HepG2 (cell line): ENCODE results near the gene GSTP1. TPM values are rescaled to one million over a fixed set of nuclear protein-coding genes. Genes with fewer than 3 reads are reported as not detected.

ENCODE experiments used
- ADNP ChIP-seq: sonication (generic); formaldehyde crosslinking; IDR thresholded peaks from 2 replicates; pipeline ENCODE4 v1.4.0; 2020; ENCODE audit warnings: missing genetic modification reagents
- BHLHE40 ChIP-seq: IDR thresholded peaks from 2 replicates; pipeline ENCODE4 v1.6.1; 2011; ENCODE audit warnings: low read length, improper control_type of control experiment
- FOXA3 ChIP-seq: IDR thresholded peaks from 2 replicates; pipeline ENCODE4 v1.6.1; 2016; ENCODE audit warnings: missing genetic modification reagents, missing compliant biosample characterization
- HMG20A ChIP-seq: IDR thresholded peaks from 2 replicates; pipeline ENCODE4 v1.6.1; 2016; ENCODE audit warnings: borderline replicate concordance
- HMGA1 ChIP-seq: sonication (generic); formaldehyde crosslinking; conservative IDR thresholded peaks from 2 replicates; pipeline ENCODE4 v1.4.0; 2020; ENCODE audit warnings: missing genetic modification reagents
- KAT8 ChIP-seq: IDR thresholded peaks from 2 replicates; pipeline ENCODE4 v1.6.1; 2016; ENCODE audit warnings: missing genetic modification reagents, missing compliant biosample characterization
- MIXL1 ChIP-seq: IDR thresholded peaks from 2 replicates; pipeline ENCODE4 v1.6.1; 2016
- PHF8 ChIP-seq: sonication (generic); formaldehyde crosslinking; IDR thresholded peaks from 2 replicates; pipeline ENCODE4 v1.5.0; 2020; ENCODE audit warnings: missing genetic modification reagents
- RARG ChIP-seq: sonication (generic); formaldehyde crosslinking; IDR thresholded peaks from 2 replicates; pipeline ENCODE4 v1.4.0; 2020; ENCODE audit warnings: low read depth, mild to moderate bottlenecking, missing genetic modification reagents
- RORA ChIP-seq: sonication (generic); formaldehyde crosslinking; IDR thresholded peaks from 2 replicates; pipeline ENCODE4 v1.5.0; 2020; ENCODE audit warnings: mild to moderate bottlenecking, missing genetic modification reagents, moderate library complexity
- SATB2 ChIP-seq: sonication (generic); formaldehyde crosslinking; IDR thresholded peaks from 2 replicates; pipeline ENCODE4 v1.5.0; 2020; ENCODE audit warnings: missing genetic modification reagents
- SKI ChIP-seq: fragments of 450-650 bp; IDR thresholded peaks from one replicate; pipeline ENCODE4 v1.6.1; 2018; ENCODE audit warnings: mild to moderate bottlenecking; ENCODE audit not compliant: partially characterized antibody
- SMARCC2 ChIP-seq: fragments of 450-650 bp; IDR thresholded peaks from 2 replicates; pipeline ENCODE4 v1.6.1; 2017; ENCODE audit warnings: antibody characterized with exemption, mild to moderate bottlenecking
- SNAI1 ChIP-seq: sonication (generic); formaldehyde crosslinking; IDR thresholded peaks from 2 replicates; pipeline ENCODE4 v1.5.0; 2020; ENCODE audit warnings: mild to moderate bottlenecking, missing genetic modification reagents, borderline replicate concordance
- TOPORS ChIP-seq: sonication (generic); formaldehyde crosslinking; IDR thresholded peaks from 2 replicates; pipeline ENCODE4 v1.8.0; 2023; ENCODE audit warnings: mild to moderate bottlenecking, missing genetic modification reagents
- ZNF10 ChIP-seq: sonication (generic); formaldehyde crosslinking; IDR thresholded peaks from 2 replicates; pipeline ENCODE4 v1.4.0; 2020; ENCODE audit warnings: mild to moderate bottlenecking, low read depth, missing genetic modification reagents, borderline replicate concordance
- ZNF251 ChIP-seq: sonication (generic); formaldehyde crosslinking; IDR thresholded peaks from 2 replicates; pipeline ENCODE4 v1.9.0; 2021; ENCODE audit warnings: mild to moderate bottlenecking, missing genetic modification reagents
- ZNF263 ChIP-seq: sonication (generic); formaldehyde crosslinking; IDR thresholded peaks from 2 replicates; pipeline ENCODE4 v1.4.0; 2020; ENCODE audit warnings: missing genetic modification reagents
- ZNF362 ChIP-seq: sonication (generic); formaldehyde crosslinking; IDR thresholded peaks from 2 replicates; pipeline ENCODE4 v1.4.0; 2020; ENCODE audit warnings: missing genetic modification reagents, mild to moderate bottlenecking, borderline replicate concordance
- ZNF414 ChIP-seq: sonication (generic); formaldehyde crosslinking; IDR thresholded peaks from 2 replicates; pipeline ENCODE4 v1.5.0; 2020; ENCODE audit warnings: missing genetic modification reagents
- ZNF430 ChIP-seq: sonication (generic); formaldehyde crosslinking; IDR thresholded peaks from 2 replicates; pipeline ENCODE4 v1.9.0; 2021; ENCODE audit warnings: mild to moderate bottlenecking, missing genetic modification reagents
- ZNF550 ChIP-seq: sonication (generic); formaldehyde crosslinking; IDR thresholded peaks from 2 replicates; pipeline ENCODE4 v1.4.0; 2020; ENCODE audit warnings: mild to moderate bottlenecking, missing genetic modification reagents, borderline replicate concordance
- ZNF589 ChIP-seq: sonication (generic); formaldehyde crosslinking; conservative IDR thresholded peaks from 2 replicates; pipeline ENCODE4 v1.8.0; 2022; ENCODE audit warnings: mild to moderate bottlenecking, moderate library complexity, missing genetic modification reagents
- ZNF678 ChIP-seq: sonication (generic); formaldehyde crosslinking; IDR thresholded peaks from 2 replicates; pipeline ENCODE4 v1.4.0; 2020; ENCODE audit warnings: mild to moderate bottlenecking, missing genetic modification reagents
- ZNF770 ChIP-seq: sonication (generic); formaldehyde crosslinking; IDR thresholded peaks from 2 replicates; pipeline ENCODE4 v1.5.0; 2020; ENCODE audit warnings: mild to moderate bottlenecking, missing genetic modification reagents
- ZUFSP ChIP-seq: sonication (generic); formaldehyde crosslinking; IDR thresholded peaks from 2 replicates; pipeline ENCODE4 v1.9.0; 2021; ENCODE audit warnings: missing genetic modification reagents, mild to moderate bottlenecking, borderline replicate concordance
- polyA plus RNA-seq, 8 experiments: library from polyadenylated mRNA; depleted of rRNA in 3 of 8; stranded (reverse) in 7 of 8; unstranded in 1 of 8; fragments of >200 nt; fragmentation: Illumina TruSeq in 4 of 8; extraction: Trizol in 4 of 8; gene quantifications; 2 replicates each; pipeline versions ENCODE4 v1.2.1 to v1.2.3, GENCODE V29; 2011 to 2016; ENCODE audit warnings: low read depth in 4 of 8, missing spikeins in 1 of 8, mixed read lengths in 1 of 8; ENCODE audit not compliant: insufficient read depth in 1 of 8
- total RNA-seq, 5 experiments: library from RNA; depleted of rRNA; stranded (reverse); fragments of >200 nt; fragmentation: Illumina TruSeq; extraction: Trizol; gene quantifications; 2 replicates each; pipeline ENCODE4 v1.2.3, GENCODE V29; 2016; ENCODE audit warnings: low read depth in 1 of 5

The GSTP1 gene
- total and polyA plus RNA-seq, 2 of the 13 experiments (the other 11 are each of a cell fraction or from before 2014, with no cell fraction given), result not detected

GRCh38 chr11:67630228-67630942 is 46.8 kb downstream of the GSTP1 start (continued):
- TF ChIP-seq SATB2 (CRISPR knock-in tag) (no peak), RORA (no peak), PHF8 (CRISPR knock-in tag) (peak; percentile 82), RARG (CRISPR knock-in tag) (no peak), ZNF770 (CRISPR knock-in tag) (no peak; the same call in 1 of the 2 replicates), ZNF10 (CRISPR knock-in tag) (no peak), SMARCC2 (no peak), ZNF550 (no peak), ZNF263 (CRISPR knock-in tag) (peak; percentile 47; the same call in 1 of the 2 replicates), ZUFSP (no peak), ADNP (CRISPR knock-in tag) (no peak), ZNF589 (no peak), SKI (no peak), FOXA3 (CRISPR knock-in tag) (peak; percentile 28), TOPORS (CRISPR knock-in tag) (no peak), HMGA1 (CRISPR knock-in tag) (no peak), HMG20A (CRISPR knock-in tag) (peak; percentile 16; the same call in 1 of the 2 replicates), KAT8 (peak; percentile 67; the same call in 1 of the 2 replicates), ZNF251 (CRISPR knock-in tag) (no peak), MIXL1 (CRISPR knock-in tag) (no peak), ZNF362 (peak; percentile 27; the same call in 1 of the 2 replicates), ZNF678 (no peak), BHLHE40 (0 out of 2 replicates have a peak, but pooled peaks have one; percentile 24), SNAI1 (CRISPR knock-in tag) (no peak; the same call in 1 of the 2 replicates), ZNF430 (CRISPR knock-in tag) (no peak), ZNF414 (CRISPR knock-in tag) (no peak)
